ENCODE data around the gene VTCN1. TPM values are rescaled to one million over a fixed set of nuclear protein-coding genes. Genes with fewer than 3 reads are reported as not detected.

Gene VTCN1
- total RNA-seq, 1 donor from 2014 or later = 0.77 TPM

- Histone ChIP-seq H3K27me3 (ENCODE audit: low read depth) (peaks cover 3% of the 10 kb centered on the region), H3K4me1 (no peaks in the 10 kb centered on the region), H3K27ac (no peak overlapping the region), H3K4me3 (no peak overlapping the region), H3K9me3 (no peaks in the 10 kb centered on the region), H3K36me3 (no peaks in the 10 kb centered on the region)
- ATAC-seq (no peak), DNase-seq (no peak)
- no peak for TF ChIP-seq CTCF (IDR thresholded peaks at IDR 0.05)
- intact Hi-C loops (cut with DNase I) = no loop called here
Measured at GRCh38 chr1:117210386-117210785, 341 bp downstream of the VTCN1 start.

GRCh38 chr1:117209094-117209493 is 1.6 kb downstream of the VTCN1 start:
- Histone ChIP-seq H3K4me3 (no peak overlapping the region), H3K36me3 (no peaks in the 10 kb centered on the region), H3K27me3 (ENCODE audit: low read depth) (peaks cover 3% of the 10 kb centered on the region), H3K9me3 (no peaks in the 10 kb centered on the region), H3K4me1 (no peaks in the 10 kb centered on the region), H3K27ac (no peak overlapping the region)
- DNase-seq (no peak), ATAC-seq (no peak)
- TF ChIP-seq CTCF (IDR thresholded peaks at IDR 0.05) = no peak
- intact Hi-C loops (cut with DNase I) = no loop called here

GRCh38 chr1:117208580-117208979 is 2.1 kb downstream of the VTCN1 start:
- no peak for TF ChIP-seq CTCF (IDR thresholded peaks at IDR 0.05)
- DNase-seq (no peak), ATAC-seq (no peak)
- no peaks in the 10 kb centered on the region for H3K36me3 ChIP-seq
- no peaks in the 10 kb centered on the region for H3K4me1 ChIP-seq
- no peak overlapping the region for H3K27ac ChIP-seq
- H3K9me3 ChIP-seq = no peaks in the 10 kb centered on the region
- intact Hi-C loops (cut with DNase I) = no loop called here
- peaks cover 3% of the 10 kb centered on the region for H3K27me3 ChIP-seq (ENCODE audit: low read depth)
- no peak overlapping the region for H3K4me3 ChIP-seq

GRCh38 chr1:117205368-117205767 is 5.4 kb downstream of the VTCN1 start:
- Histone ChIP-seq H3K27me3 (ENCODE audit: low read depth) (peaks cover 3% of the 10 kb centered on the region), H3K36me3 (no peaks in the 10 kb centered on the region), H3K4me3 (no peak overlapping the region), H3K9me3 (no peaks in the 10 kb centered on the region), H3K27ac (no peak overlapping the region), H3K4me1 (no peaks in the 10 kb centered on the region)
- intact Hi-C loops (cut with DNase I) = no loop called here
- DNase-seq (no peak), ATAC-seq (no peak)
- TF ChIP-seq CTCF (IDR thresholded peaks at IDR 0.05) = no peak

GRCh38 chr1:117201808-117202207 is 8.9 kb downstream of the VTCN1 start:
- H3K27ac ChIP-seq = no peak overlapping the region
- H3K27me3 ChIP-seq (ENCODE audit: low read depth) = peaks cover 1% of the 10 kb centered on the region
- intact Hi-C loops (cut with DNase I) = no loop called here
- no peaks in the 10 kb centered on the region for H3K9me3 ChIP-seq
- ATAC-seq = no peak
- no peak overlapping the region for H3K4me3 ChIP-seq
- H3K36me3 ChIP-seq = no peaks in the 10 kb centered on the region
- TF ChIP-seq CTCF (IDR thresholded peaks at IDR 0.05) = no peak
- DNase-seq = no peak
- H3K4me1 ChIP-seq = no peaks in the 10 kb centered on the region

GRCh38 chr1:117198097-117198496 is 12.6 kb downstream of the VTCN1 start:
- Histone ChIP-seq H3K4me3 (no peak overlapping the region), H3K9me3 (no peaks in the 10 kb centered on the region), H3K27ac (no peak overlapping the region), H3K27me3 (ENCODE audit: low read depth) (no peaks in the 10 kb centered on the region), H3K36me3 (no peaks in the 10 kb centered on the region), H3K4me1 (no peaks in the 10 kb centered on the region)
- intact Hi-C loops (cut with DNase I) = no loop called here
- no peak for ATAC-seq
- DNase-seq = no peak
- no peak for TF ChIP-seq CTCF (IDR thresholded peaks at IDR 0.05)

Measured in lower lobe of right lung (tissue), 2 donors.